Gastroesophageal sphincter (tissue), 4 donors: ENCODE data around the gene RGL1. TPM values are rescaled to one million over a fixed set of nuclear protein-coding genes. Genes with fewer than 3 reads are reported as not detected.

ENCODE experiments used
- ATAC-seq: fragments of 150-250 bp; one replicate; pipeline ENCODE4 v1.9.1; 2016; ENCODE audit warnings: mild to moderate bottlenecking, moderate library complexity
- H3K27ac ChIP-seq, 4 donors: fragments of 200-600 bp; sonication (generic) in 3 of 4; 1 replicate in 3 of 4; 2 replicates in 1 of 4; pipeline ENCODE4 v1.5.1; 2016 to 2019
- H3K27me3 ChIP-seq: fragments of 200-600 bp; sonication (generic); one replicate; pipeline ENCODE4 v1.5.1; 2019
- H3K36me3 ChIP-seq, 2 donors: fragments of 200-600 bp; sonication (generic); one replicate each; pipeline ENCODE4 v1.5.1; 2019; ENCODE audit warnings: control low read depth in 1 of 2
- H3K4me1 ChIP-seq, 3 donors: fragments of 200-600 bp; sonication (generic); 1 replicate in 2 of 3; 2 replicates in 1 of 3; pipeline ENCODE4 v1.5.1; 2016 to 2019; ENCODE audit warnings: control low read depth in 2 of 3
- H3K4me3 ChIP-seq, 2 donors: fragments of 200-600 bp; sonication (generic); one replicate each; pipeline ENCODE4 v1.5.1; 2019; ENCODE audit warnings: mild to moderate bottlenecking in 1 of 2, moderate library complexity in 1 of 2
- H3K9me3 ChIP-seq, 3 donors: fragments of 200-600 bp; sonication (generic); one replicate each; pipeline ENCODE4 v1.5.1; 2017 to 2019; ENCODE audit warnings: control low read depth in 2 of 3
- EP300 ChIP-seq: sonication (generic); formaldehyde crosslinking; IDR thresholded peaks from one replicate; pipeline ENCODE4 v1.6.1; 2017; ENCODE audit warnings: antibody characterized with exemption, mild to moderate bottlenecking
- POLR2A ChIP-seq, 2 donors: fragments of 450-650 bp; IDR thresholded peaks; one replicate each; pipeline ENCODE4 v1.6.1; 2017; ENCODE audit warnings: antibody characterized with exemption in 2 of 2, mild to moderate bottlenecking in 2 of 2, moderate library complexity in 1 of 2
- POLR2AphosphoS5 ChIP-seq: sonication (generic); formaldehyde crosslinking; IDR thresholded peaks from one replicate; pipeline ENCODE4 v1.6.1; 2017; ENCODE audit warnings: antibody characterized with exemption
- WGBS, 2 donors: methylation state at CpG; one replicate each; pipeline ENCODE4 v1.1.5; 2018; ENCODE audit warnings: low coverage in 1 of 2; 5-methylcytosine and 5-hydroxymethylcytosine counted together
- total RNA-seq, 4 donors: library from RNA; depleted of rRNA; stranded (reverse); fragments of >200 nt; gene quantifications; one replicate each; pipeline ENCODE4 v1.1.0, GENCODE V29; 2016
- TF ChIP-seq, protein P1 (sequence below), 4 experiments: fragments of 200-600 bp in 2 of 4; fragments of 450-650 bp in 2 of 4; sonication (generic) in 1 of 4; IDR thresholded peaks; one replicate each; pipeline ENCODE4 v1.5.1; 2017 to 2019; ENCODE audit warnings: antibody characterized with exemption in 4 of 4, mild to moderate bottlenecking in 2 of 4, moderate library complexity in 2 of 4

Gene RGL1
- total RNA-seq, 4 donors from 2014 or later = 31.3 to 57.8 (median 38.9) TPM

DNA sequence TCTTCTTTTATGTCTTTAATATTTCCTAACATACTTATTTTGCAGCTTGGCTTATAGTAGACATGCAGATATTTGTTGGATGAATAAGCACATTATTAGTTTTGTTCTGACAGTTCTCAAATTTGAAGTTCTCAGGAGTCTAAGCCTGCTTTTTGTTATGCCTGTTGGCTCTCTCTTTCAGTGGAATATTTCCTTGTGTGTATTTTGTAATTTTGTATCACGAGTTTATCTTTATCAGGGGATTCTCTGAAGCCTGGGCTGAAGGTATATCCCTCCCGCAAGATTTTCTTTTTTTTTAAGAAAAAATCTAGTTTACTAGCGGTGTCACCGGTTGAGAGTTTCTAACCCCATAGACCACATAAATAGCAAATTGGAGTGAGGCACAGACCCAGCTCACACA lies 105.9 kb downstream of the RGL1 start:
- Histone ChIP-seq H3K27me3 (no peaks in the 10 kb centered on the region), H3K4me1 (peaks cover 3 to 27% (median 13%) of the 10 kb centered on the region in 3 donors), H3K36me3 (peaks cover 5 to 81% of the 10 kb centered on the region in 2 donors), H3K27ac (peak overlapping the region in 3 of 4 donors; percentile 22 to 54 (median 48)), H3K4me3 (no peak overlapping the region), H3K9me3 (no peaks in the 10 kb centered on the region)
- TF ChIP-seq POLR2A (IDR thresholded peaks at IDR 0.05) = no peak
- TF ChIP-seq EP300 = no peak
- no peak for TF ChIP-seq POLR2AphosphoS5
- TF ChIP-seq, protein P1, sequence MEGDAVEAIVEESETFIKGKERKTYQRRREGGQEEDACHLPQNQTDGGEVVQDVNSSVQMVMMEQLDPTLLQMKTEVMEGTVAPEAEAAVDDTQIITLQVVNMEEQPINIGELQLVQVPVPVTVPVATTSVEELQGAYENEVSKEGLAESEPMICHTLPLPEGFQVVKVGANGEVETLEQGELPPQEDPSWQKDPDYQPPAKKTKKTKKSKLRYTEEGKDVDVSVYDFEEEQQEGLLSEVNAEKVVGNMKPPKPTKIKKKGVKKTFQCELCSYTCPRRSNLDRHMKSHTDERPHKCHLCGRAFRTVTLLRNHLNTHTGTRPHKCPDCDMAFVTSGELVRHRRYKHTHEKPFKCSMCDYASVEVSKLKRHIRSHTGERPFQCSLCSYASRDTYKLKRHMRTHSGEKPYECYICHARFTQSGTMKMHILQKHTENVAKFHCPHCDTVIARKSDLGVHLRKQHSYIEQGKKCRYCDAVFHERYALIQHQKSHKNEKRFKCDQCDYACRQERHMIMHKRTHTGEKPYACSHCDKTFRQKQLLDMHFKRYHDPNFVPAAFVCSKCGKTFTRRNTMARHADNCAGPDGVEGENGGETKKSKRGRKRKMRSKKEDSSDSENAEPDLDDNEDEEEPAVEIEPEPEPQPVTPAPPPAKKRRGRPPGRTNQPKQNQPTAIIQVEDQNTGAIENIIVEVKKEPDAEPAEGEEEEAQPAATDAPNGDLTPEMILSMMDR (IDR thresholded peaks at IDR 0.05) = no peak
- ATAC-seq = no peak
- 50 to 53% methylated on average over 4 of the region's 4 CpGs for WGBS, 2 donors

DNA sequence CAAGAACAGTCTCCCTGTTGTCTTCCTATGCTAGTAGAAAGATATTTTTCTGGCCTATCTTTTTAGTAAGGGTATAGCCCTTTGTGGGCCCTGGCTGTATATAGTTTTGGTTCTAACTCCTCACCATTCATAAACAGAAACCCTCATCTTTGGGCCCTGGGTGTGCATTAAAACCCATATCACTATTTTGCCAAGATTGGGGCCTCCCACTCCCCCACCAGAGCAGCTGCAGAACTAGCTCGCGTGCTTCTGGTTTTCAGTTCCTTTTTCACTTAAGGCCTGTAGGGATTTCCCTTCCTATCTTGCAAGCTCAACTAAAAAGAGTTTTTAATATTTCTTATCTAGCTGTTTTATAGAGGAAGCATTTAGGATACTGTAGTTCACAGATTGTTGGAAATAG lies 106.4 kb downstream of the RGL1 start:
- Histone ChIP-seq H3K4me1 (peaks cover 3 to 32% (median 13%) of the 10 kb centered on the region in 3 donors), H3K9me3 (no peaks in the 10 kb centered on the region), H3K27me3 (no peaks in the 10 kb centered on the region), H3K27ac (peak overlapping the region in 3 of 4 donors; percentile 22 to 54 (median 48)), H3K36me3 (peaks cover 5 to 77% of the 10 kb centered on the region in 2 donors), H3K4me3 (no peak overlapping the region)
- TF ChIP-seq POLR2AphosphoS5 (no peak), EP300 (no peak), POLR2A (IDR thresholded peaks at IDR 0.05) (no peak)
- TF ChIP-seq, protein P1 (IDR thresholded peaks at IDR 0.05) = no peak
- ATAC-seq = no peak
- WGBS, 2 donors = 52 to 100% methylated on average over 1 to 2 of the region's 2 CpGs

DNA sequence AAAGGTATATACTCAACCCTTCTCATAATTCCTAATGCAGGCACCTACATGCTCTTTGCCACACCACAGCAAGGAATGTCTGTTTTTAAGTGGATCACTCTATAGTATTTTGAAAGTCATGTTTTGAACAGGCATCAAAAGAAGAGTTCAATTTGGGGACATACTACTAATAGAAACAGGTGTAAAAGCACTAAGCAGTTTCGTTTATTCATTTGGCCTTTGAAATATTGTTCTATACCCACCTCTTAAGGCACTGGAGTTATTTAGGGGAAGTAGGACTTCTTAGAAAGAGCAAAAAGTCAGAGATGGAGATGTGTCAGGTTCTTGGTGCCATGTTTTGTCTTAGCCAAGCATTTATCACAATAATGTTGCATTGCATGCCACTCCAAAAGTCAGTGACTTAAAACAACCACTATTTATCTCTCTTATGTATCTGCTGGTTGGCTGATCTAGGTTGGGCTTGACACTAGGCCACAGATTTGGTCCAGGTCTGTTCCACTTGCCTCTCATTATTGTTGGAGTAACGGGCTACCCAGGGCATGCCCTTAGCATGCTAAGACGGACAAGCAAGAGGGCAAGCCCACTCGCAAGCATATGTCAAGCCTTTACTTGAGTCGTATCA lies 107.5 kb downstream of the RGL1 start:
- no peak for TF ChIP-seq POLR2AphosphoS5
- TF ChIP-seq EP300 = no peak
- TF ChIP-seq, protein P1 (IDR thresholded peaks at IDR 0.05) = no peak
- no peak for TF ChIP-seq POLR2A (IDR thresholded peaks at IDR 0.05)
- Histone ChIP-seq H3K4me1 (peaks cover 3 to 33% (median 13%) of the 10 kb centered on the region in 3 donors), H3K27me3 (no peaks in the 10 kb centered on the region), H3K4me3 (no peak overlapping the region), H3K9me3 (no peaks in the 10 kb centered on the region), H3K27ac (peak overlapping the region in 2 of 4 donors; percentile 48 to 54), H3K36me3 (peaks cover 0 to 77% of the 10 kb centered on the region in 2 donors)
- 89 to 94% methylated on average over 4 to 5 of the region's 5 CpGs for WGBS, 2 donors
- no peak for ATAC-seq

DNA sequence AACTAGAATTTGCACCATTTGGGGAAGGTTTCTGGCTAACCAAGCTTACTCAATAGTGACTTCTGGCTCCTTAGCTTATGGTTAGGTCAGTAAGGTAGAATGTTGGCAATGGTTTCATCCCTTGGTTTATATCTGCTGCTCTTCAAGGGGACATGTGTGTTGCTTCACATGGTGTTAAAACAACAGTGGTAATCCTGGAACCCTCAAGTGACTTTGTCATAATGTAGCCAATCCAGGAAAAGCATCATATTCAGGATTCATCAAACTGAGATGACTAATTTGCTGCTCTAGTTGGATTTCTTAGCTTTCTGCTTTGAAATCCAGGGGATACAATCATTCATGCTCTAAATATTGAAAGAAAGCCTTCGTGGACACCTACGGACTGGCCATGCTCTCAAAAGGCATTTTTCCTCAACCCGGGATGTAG lies 108.7 kb downstream of the RGL1 start:
- H3K4me3 ChIP-seq = no peak overlapping the region
- peak overlapping the region in 3 of 4 donors; percentile 49 to 78 (median 60) for H3K27ac ChIP-seq
- ATAC-seq = peak; percentile 64
- peaks cover 0 to 77% of the 10 kb centered on the region in 2 donors for H3K36me3 ChIP-seq
- TF ChIP-seq POLR2AphosphoS5 (peak; percentile 41), POLR2A (IDR thresholded peaks at IDR 0.05) (no peak)
- no peaks in the 10 kb centered on the region for H3K27me3 ChIP-seq
- no peaks in the 10 kb centered on the region for H3K9me3 ChIP-seq
- peaks cover 3 to 33% (median 13%) of the 10 kb centered on the region in 3 donors for H3K4me1 ChIP-seq
- WGBS, 2 donors = 70 to 96% methylated on average over 3 of the region's 3 CpGs

DNA sequence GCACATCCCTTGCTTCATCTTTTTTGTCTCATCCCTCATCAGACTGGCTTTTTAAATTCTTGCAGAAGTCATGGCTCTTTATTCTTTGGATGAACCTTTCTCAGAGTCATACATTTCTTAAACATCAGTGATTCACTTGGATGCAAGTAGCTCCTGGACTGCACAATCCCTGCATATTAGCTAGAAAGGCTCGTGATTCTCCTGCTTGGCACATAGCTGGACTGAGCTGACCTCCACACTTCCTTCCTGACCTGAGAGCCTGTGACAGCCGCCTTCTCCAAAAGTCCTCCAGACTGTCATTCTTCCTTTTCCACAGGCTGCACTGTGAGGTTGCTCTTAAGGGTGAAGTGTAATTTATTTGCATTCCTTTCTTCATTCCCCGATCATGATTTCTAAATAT lies 109.4 kb downstream of the RGL1 start:
- 25 to 29% methylated on average over 2 to 3 of the region's 3 CpGs for WGBS, 2 donors
- peak; percentile 48 for ATAC-seq
- peaks cover 0 to 77% of the 10 kb centered on the region in 2 donors for H3K36me3 ChIP-seq

More for the DNA sequence above, 109.4 kb downstream of the RGL1 start:
- H3K27me3 ChIP-seq = no peaks in the 10 kb centered on the region
- peaks cover 3 to 33% (median 13%) of the 10 kb centered on the region in 3 donors for H3K4me1 ChIP-seq
- TF ChIP-seq EP300 (no peak), POLR2AphosphoS5 (no peak), POLR2A (IDR thresholded peaks at IDR 0.05) (no peak)
- TF ChIP-seq, protein P1 (IDR thresholded peaks at IDR 0.05) = no peak
- H3K4me3 ChIP-seq = no peak overlapping the region
- H3K9me3 ChIP-seq = no peaks in the 10 kb centered on the region
- peak overlapping the region in 3 of 4 donors; percentile 49 to 78 (median 60) for H3K27ac ChIP-seq
